Calu3 (cell line): Measurements from ENCODE around the gene AEN. TPM values are rescaled to one million over a fixed set of nuclear protein-coding genes. Genes with fewer than 3 reads are reported as not detected.

Experiments used
- BruUV-seq: library from RNA; stranded (reverse); fragments of 400-500 nt; replicated peaks from 2 replicates; lab custom pipeline; 2021; lab: Mats Ljungman, UMichigan
- CTCF ChIA-PET: fragments of 300-600 bp; sonication (Branson Sonifier 250); formaldehyde crosslinking; loops from one replicate; lab custom pipeline; 2022; ENCODE audit warnings: antibody characterized with exemption; lab: Charles Lee
- DNase-seq: peaks from one replicate; pipeline ENCODE4 v3.0.0; 2022
- H3K27ac Mint-ChIP-seq: one replicate; pipeline ENCODE4 v1.8.0; 2022; ENCODE audit warnings: mixed read lengths; ENCODE audit not compliant: unreplicated experiment
- H3K27me3 Mint-ChIP-seq: one replicate; pipeline ENCODE4 v1.8.0; 2022; ENCODE audit warnings: mixed read lengths; ENCODE audit not compliant: unreplicated experiment
- H3K36me3 Mint-ChIP-seq: one replicate; pipeline ENCODE4 v1.8.0; 2022; ENCODE audit warnings: mild to moderate bottlenecking, moderate library complexity, mixed read lengths; ENCODE audit not compliant: insufficient read depth, unreplicated experiment
- H3K4me1 Mint-ChIP-seq: one replicate; pipeline ENCODE4 v1.8.0; 2022; ENCODE audit warnings: mild to moderate bottlenecking, low read depth, mixed read lengths; ENCODE audit not compliant: unreplicated experiment
- H3K4me3 Mint-ChIP-seq: one replicate; pipeline ENCODE4 v1.8.0; 2022; ENCODE audit warnings: mild to moderate bottlenecking, low read depth, moderate library complexity, mixed read lengths; ENCODE audit not compliant: unreplicated experiment
- H3K9me3 Mint-ChIP-seq: one replicate; pipeline ENCODE4 v1.8.0; 2022; ENCODE audit warnings: low read depth, mixed read lengths; ENCODE audit not compliant: unreplicated experiment
- CTCF ChIP-seq: fragments of 200-600 bp; IDR thresholded peaks from one replicate; pipeline ENCODE4 v1.8.0; 2022; ENCODE audit warnings: antibody characterized with exemption; ENCODE audit not compliant: unreplicated experiment
- intact Hi-C: fragments of 100-400 bp; cut with micrococcal nuclease; formaldehyde crosslinking; loops from one replicate; pipeline ENCODE4 v1.10.0; 2022; ENCODE audit not compliant: unreplicated experiment
- total RNA-seq: library from RNA; stranded (reverse); gene quantifications from 2 replicates; pipeline ENCODE4 v1.2.3, GENCODE V29; 2022

Gene AEN
- total RNA-seq, 1 experiment from 2014 or later, result 34.9 TPM

DNA sequence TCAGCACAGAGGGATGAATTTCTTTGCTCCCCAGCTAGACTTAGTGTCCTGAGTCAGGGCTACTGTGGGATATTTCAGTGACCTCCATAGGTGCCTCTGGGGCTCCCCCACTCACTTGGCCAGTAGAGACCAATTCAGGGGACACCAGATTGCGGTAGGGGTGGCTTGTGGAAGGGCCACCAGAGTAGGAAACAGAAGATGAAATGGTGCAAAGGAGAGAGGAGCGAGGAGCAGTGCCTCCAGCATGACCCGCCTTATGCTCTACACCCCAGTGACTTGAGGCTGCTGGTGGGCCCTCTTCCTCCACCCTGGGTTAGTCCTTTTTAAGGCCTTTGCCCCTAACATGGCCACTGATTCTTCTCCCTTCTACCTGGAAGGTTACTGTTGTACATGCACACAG is 2.5 kb downstream of the AEN start:
- BruUV-seq, result no TSS peak
- Mint-ChIP-seq H3K27me3 (no peaks in the 10 kb centered on the region), H3K27ac (peak overlapping the region; percentile 91), H3K36me3 (peaks cover 60% of the 10 kb centered on the region), H3K4me1 (peaks cover 44% of the 10 kb centered on the region), H3K9me3 (no peaks in the 10 kb centered on the region), H3K4me3 (peak overlapping the region; percentile 85)
- CTCF ChIA-PET, result interaction anchor here (1.3 to 1.6 kb wide), 2 partner anchors 24 to 34 kb away, joined by 3 to 5 read pairs; no protein-coding TSS in a partner anchor
- intact Hi-C loops, result loop anchor here (5.0 kb wide), 1 partner anchor 34 kb away; no protein-coding TSS in a partner anchor
- TF ChIP-seq CTCF, result no peak
- no peak for DNase-seq

DNA sequence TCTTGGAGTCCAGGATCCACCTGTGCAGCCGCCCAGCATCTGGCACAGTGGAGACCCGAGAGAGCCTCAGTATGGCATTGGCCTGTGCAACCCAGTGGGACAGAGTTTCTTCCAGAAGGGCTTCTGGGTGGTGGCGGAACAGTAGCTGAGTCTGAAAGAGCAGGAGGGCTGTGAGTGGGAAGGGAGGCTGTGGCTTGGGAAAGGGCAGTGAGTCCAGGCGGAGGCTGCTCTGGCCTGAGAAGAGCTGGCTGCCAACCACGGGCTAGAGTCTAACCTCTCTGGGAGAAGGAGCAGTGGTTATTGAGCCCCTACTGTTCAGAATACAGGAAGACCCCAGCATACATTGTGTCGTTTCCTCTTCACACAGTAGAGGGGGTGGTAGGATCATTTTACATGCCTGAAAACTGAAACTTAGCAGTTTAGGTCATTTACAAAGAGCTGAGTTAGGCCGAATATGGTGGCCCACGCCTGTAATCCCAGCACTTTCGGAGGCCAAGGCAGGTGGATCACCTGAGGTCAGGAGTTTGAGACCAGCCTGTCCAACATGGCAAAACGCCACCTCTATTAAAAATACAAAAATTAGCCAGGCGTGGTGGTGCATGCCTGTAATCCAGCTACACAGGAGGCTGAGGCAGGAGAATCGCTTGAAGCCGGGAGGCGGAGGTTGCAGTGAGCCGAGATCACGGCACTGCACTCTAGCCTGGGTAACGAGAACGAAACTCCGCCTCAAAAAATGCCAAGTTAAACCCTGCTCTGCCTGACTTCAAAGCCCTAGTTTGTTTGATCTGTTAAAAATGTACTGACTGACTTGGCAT is 3.2 kb downstream of the AEN start:
- intact Hi-C loops, result loop anchor here (5.0 kb wide), 1 partner anchor 33 kb away; no protein-coding TSS in a partner anchor
- no TSS peak for BruUV-seq
- H3K4me1 Mint-ChIP-seq, result peaks cover 48% of the 10 kb centered on the region

GRCh38 chr15:88624971-88625490 is 3.9 kb downstream of the AEN start:
- DNase-seq, result no peak
- H3K4me1 Mint-ChIP-seq, result peaks cover 55% of the 10 kb centered on the region
- intact Hi-C loops, result loop anchor here (5.0 kb wide), 1 partner anchor 32 kb away; no protein-coding TSS in a partner anchor
- H3K9me3 Mint-ChIP-seq, result no peaks in the 10 kb centered on the region
- peaks cover 71% of the 10 kb centered on the region for H3K36me3 Mint-ChIP-seq
- no peak overlapping the region for H3K27ac Mint-ChIP-seq
- BruUV-seq, result no TSS peak
- CTCF ChIA-PET, result interaction anchor here (0.6 to 1.6 kb wide), 8 partner anchors 10 to 209 kb away, joined by 3 to 13 read pairs (median 5); partner anchors contain the start of genes ISG20, MRPL46 and MRPS11
- H3K27me3 Mint-ChIP-seq, result no peaks in the 10 kb centered on the region
- no peak overlapping the region for H3K4me3 Mint-ChIP-seq
- TF ChIP-seq CTCF, result no peak

More for the DNA sequence above, 3.2 kb downstream of the AEN start:
- no peak for DNase-seq
- peaks cover 65% of the 10 kb centered on the region for H3K36me3 Mint-ChIP-seq
- TF ChIP-seq CTCF, result peak; percentile 12
- CTCF ChIA-PET, result interaction anchor here (0.6 to 1.6 kb wide), 8 partner anchors 11 to 210 kb away, joined by 3 to 13 read pairs (median 5); partner anchors contain the start of genes ISG20, MRPL46 and MRPS11
- peak overlapping the region; percentile 85 for H3K4me3 Mint-ChIP-seq
- H3K27ac Mint-ChIP-seq, result peak overlapping the region; percentile 91
- no peaks in the 10 kb centered on the region for H3K27me3 Mint-ChIP-seq
- H3K9me3 Mint-ChIP-seq, result no peaks in the 10 kb centered on the region

GRCh38 chr15:88625943-88626741 is 5.0 kb downstream of the AEN start:
- intact Hi-C loops, result no loop called here
- H3K9me3 Mint-ChIP-seq, result no peaks in the 10 kb centered on the region
- CTCF ChIA-PET, result no interaction called here
- no peak overlapping the region for H3K27ac Mint-ChIP-seq
- H3K4me3 Mint-ChIP-seq, result no peak overlapping the region
- no peak for DNase-seq
- no peaks in the 10 kb centered on the region for H3K27me3 Mint-ChIP-seq
- peaks cover 61% of the 10 kb centered on the region for H3K4me1 Mint-ChIP-seq
- peaks cover 71% of the 10 kb centered on the region for H3K36me3 Mint-ChIP-seq
- TF ChIP-seq CTCF, result no peak
- no TSS peak for BruUV-seq
